ENCODE results near the gene CPVL.

DNA sequence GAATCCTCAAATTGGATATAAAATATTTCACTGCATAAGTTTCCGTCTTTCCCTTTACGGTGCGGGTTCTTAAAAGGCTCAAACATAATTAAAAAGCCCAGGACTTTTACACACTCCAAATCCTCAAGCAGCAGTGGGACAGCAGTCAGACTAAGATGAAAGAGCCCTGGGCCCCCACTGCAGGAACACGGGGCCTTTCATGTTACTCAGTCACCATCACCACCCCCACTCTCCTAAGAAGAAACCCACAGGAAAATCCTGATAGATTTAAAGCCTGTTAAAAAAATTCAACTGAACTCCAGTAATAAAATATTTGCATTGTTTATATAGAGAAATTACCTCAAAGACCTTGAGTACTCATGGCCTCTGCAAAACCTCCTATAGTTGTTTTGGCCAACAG, 114.2 kb downstream of the CPVL start:
- no peak for TF ChIP-seq POLR2A (IDR thresholded peaks at IDR 0.05; ENCODE audit: low read length)
- no peak for TF ChIP-seq GATA1 (IDR thresholded peaks at IDR 0.05; ENCODE audit: low read depth, low read length)

Data from erythroblast (primary cell).